Common myeloid progenitor, CD34-positive (primary cell): Measurements from ENCODE around the gene ZNF134.

Source experiments
- CTCF ChIA-PET: fragments of 350-600 bp; sonication (Branson Sonifier 250); formaldehyde crosslinking; loops from one replicate; lab custom pipeline; 2021; ENCODE audit warnings: antibody characterized with exemption; lab: Charles Lee
- POLR2A ChIA-PET: fragments of 350-600 bp; sonication (Branson Sonifier 250); formaldehyde crosslinking; loops from one replicate; lab custom pipeline; 2021; ENCODE audit warnings: antibody characterized with exemption; lab: Charles Lee
- DNase-seq, 3 donors: peaks; one replicate each; pipeline versions ENCODE4 v3.0.0 to v3.0.0-alpha.2; 2013
- H3K27ac ChIP-seq, 2 experiments: 1 replicate in 1 of 2; 2 replicates in 1 of 2; pipeline ENCODE4 v1.7.0; 2013; ENCODE audit warnings: inconsistent platforms in 2 of 2, low read length in 2 of 2, mild to moderate bottlenecking in 2 of 2, low read depth in 1 of 2, moderate library complexity in 1 of 2; ENCODE audit not compliant: severe bottlenecking in 2 of 2, insufficient read depth in 1 of 2, poor library complexity in 1 of 2
- H3K27me3 ChIP-seq, 5 experiments: replicated peaks in 2 of 5; 1 replicate in 3 of 5; 2 replicates in 2 of 5; pipeline versions ENCODE4 v1.6.1 to v1.7.0; 2013; ENCODE audit warnings: low read length in 4 of 5, mild to moderate bottlenecking in 2 of 5, moderate library complexity in 2 of 5, inconsistent platforms in 1 of 5; ENCODE audit not compliant: insufficient read depth in 5 of 5, control insufficient read depth in 4 of 5
- H3K36me3 ChIP-seq, 4 experiments: 1 replicate in 2 of 4; 2 replicates in 2 of 4; pipeline versions ENCODE4 v1.6.1 to v1.7.0; 2013; ENCODE audit warnings: low read length in 3 of 4, control low read depth in 1 of 4, mild to moderate bottlenecking in 1 of 4; ENCODE audit not compliant: control insufficient read depth in 4 of 4, insufficient read depth in 4 of 4
- H3K4me1 ChIP-seq, 4 experiments: 1 replicate in 3 of 4; 2 replicates in 1 of 4; pipeline versions ENCODE4 v1.6.1 to v1.7.1; 2013; ENCODE audit warnings: low read length in 3 of 4, mild to moderate bottlenecking in 3 of 4, control low read depth in 1 of 4, inconsistent platforms in 1 of 4, moderate library complexity in 1 of 4; ENCODE audit not compliant: control insufficient read depth in 4 of 4, insufficient read depth in 4 of 4; ENCODE audit errors: control extremely low read depth in 1 of 4
- H3K4me3 ChIP-seq, 7 experiments: 1 replicate in 4 of 7; 2 replicates in 3 of 7; pipeline versions ENCODE4 v1.5.1 to v1.7.0; 2013; ENCODE audit warnings: mild to moderate bottlenecking in 7 of 7, low read length in 6 of 7, moderate library complexity in 6 of 7, inconsistent platforms in 2 of 7, low read depth in 2 of 7, control low read depth in 1 of 7; ENCODE audit not compliant: insufficient read depth in 4 of 7, control insufficient read depth in 1 of 7; ENCODE audit errors: extremely low read depth in 1 of 7
- H3K9me3 ChIP-seq, 5 experiments: 1 replicate in 4 of 5; 2 replicates in 1 of 5; pipeline versions ENCODE4 v1.6.1 to v1.7.1; 2013; ENCODE audit warnings: low read length in 4 of 5, mild to moderate bottlenecking in 2 of 5, inconsistent platforms in 1 of 5, low read depth in 1 of 5, moderate library complexity in 1 of 5; ENCODE audit not compliant: control insufficient read depth in 4 of 5, insufficient read depth in 2 of 5; ENCODE audit errors: control extremely low read depth in 1 of 5
- WGBS: methylation state at CpG from one replicate; pipeline ENCODE4 v1.1.5; 2013; ENCODE audit not compliant: insufficient coverage; 5-methylcytosine and 5-hydroxymethylcytosine counted together

Gene ZNF134

GRCh38 chr19:57637379-57637778, 23.3 kb downstream of the ZNF134 start:
- Histone ChIP-seq H3K27ac (no peak overlapping the region), H3K36me3 (peaks cover 42 to 79% (median 50%) of the 10 kb centered on the region in 4 experiments), H3K27me3 (no peaks in the 10 kb centered on the region), H3K4me3 (no peak overlapping the region), H3K9me3 (peaks cover 24 to 59% (median 36%) of the 10 kb centered on the region in 5 experiments), H3K4me1 (peaks cover 0 to 12% (median 10%) of the 10 kb centered on the region in 4 experiments)
- CTCF ChIA-PET, result interaction anchor here (0.6 to 1.0 kb wide), 2 partner anchors 21 to 85 kb away, joined by 3 read pairs; no protein-coding TSS in a partner anchor
- POLR2A ChIA-PET, result no interaction called here
- WGBS, result 100% methylated on average over 4 of the region's 4 CpGs
- no peak for DNase-seq

DNA sequence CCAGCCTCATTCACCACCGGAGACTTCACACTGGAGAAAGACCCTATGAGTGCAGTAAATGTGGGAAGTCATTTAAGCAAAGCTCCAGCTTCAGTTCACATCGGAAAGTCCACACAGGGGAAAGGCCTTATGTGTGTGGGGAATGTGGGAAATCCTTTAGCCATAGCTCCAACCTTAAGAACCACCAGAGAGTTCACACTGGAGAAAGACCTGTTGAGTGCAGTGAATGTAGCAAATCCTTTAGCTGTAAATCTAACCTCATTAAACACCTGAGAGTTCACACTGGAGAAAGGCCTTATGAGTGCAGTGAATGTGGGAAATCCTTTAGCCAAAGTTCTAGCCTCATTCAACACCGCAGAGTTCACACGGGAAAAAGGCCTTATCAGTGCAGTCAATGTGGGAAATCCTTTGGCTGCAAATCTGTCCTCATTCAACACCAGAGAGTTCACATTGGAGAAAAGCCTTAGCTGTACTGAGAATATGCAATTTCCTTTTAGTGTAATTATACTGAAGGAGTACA, 27.7 kb downstream of the ZNF134 start:
- Histone ChIP-seq H3K36me3 (peaks cover 31 to 66% (median 45%) of the 10 kb centered on the region in 4 experiments), H3K27me3 (no peaks in the 10 kb centered on the region), H3K27ac (no peak overlapping the region), H3K4me1 (no peaks in the 10 kb centered on the region), H3K9me3 (peaks cover 16 to 61% (median 44%) of the 10 kb centered on the region in 5 experiments), H3K4me3 (peak overlapping the region in 2 of 7 experiments; percentile 31)
- ChIA-PET POLR2A (no interaction called here), CTCF (no interaction called here)
- no peak for DNase-seq
- no CpG with 5 or more reads among the region's 4 CpGs for WGBS

DNA sequence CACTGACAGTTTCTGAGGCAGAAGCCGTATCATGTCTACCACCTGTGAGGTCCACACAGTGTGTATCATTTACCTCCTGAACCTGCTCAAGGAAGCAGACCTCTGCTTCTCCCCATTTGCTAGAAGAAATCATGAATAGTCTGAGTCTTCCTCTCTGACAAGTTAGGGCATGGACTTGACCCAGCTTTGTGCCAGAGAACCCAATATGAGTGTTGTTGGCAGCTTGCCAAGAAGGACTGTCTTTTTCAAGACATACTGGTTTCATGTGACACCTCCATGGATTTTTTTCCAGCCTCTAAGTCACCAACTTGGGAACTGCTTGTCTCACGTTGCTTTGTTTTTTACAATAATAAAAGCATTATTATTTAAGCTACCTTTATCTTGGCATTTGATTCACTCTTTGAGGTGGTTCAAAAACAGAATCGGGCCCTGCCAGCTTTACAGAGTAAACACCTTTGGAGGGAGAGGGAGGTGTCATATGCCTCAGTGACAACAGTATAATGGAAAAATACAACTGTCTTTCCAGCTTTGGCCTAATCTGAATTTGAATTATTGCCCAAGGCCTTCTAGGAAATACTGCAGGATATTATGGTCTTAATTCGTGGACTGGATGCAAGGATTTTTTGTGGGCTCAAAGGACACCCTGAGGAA, 28.5 kb downstream of the ZNF134 start:
- Histone ChIP-seq H3K27me3 (no peaks in the 10 kb centered on the region), H3K27ac (no peak overlapping the region), H3K4me3 (no peak overlapping the region), H3K9me3 (peaks cover 16 to 57% (median 41%) of the 10 kb centered on the region in 5 experiments), H3K36me3 (peaks cover 28 to 58% (median 39%) of the 10 kb centered on the region in 4 experiments), H3K4me1 (no peaks in the 10 kb centered on the region)
- no peak for DNase-seq
- ChIA-PET CTCF (no interaction called here), POLR2A (no interaction called here)
- 100% methylated on average over 3 of the region's 4 CpGs for WGBS

DNA sequence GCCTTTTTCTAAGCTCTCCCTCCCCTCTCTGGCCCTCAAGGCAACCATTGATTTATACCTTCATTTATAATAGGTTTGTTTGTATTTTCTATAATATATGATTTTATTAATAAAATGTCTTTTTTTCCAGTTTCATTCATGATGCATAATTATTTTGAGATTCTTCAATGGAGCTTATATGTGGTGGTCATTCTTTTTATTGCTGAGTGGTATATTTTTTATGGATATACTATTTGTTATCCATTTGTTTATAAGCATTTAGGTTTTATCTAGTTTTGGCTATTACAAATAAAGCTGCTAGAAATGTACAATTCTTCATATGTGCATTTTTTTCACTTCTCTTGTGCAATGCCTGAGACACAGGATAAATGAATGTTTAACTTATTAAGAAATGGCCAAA, 29.7 kb downstream of the ZNF134 start:
- DNase-seq, result no peak
- no peaks in the 10 kb centered on the region for H3K4me1 ChIP-seq
- H3K27ac ChIP-seq, result no peak overlapping the region
- peaks cover 15 to 48% (median 38%) of the 10 kb centered on the region in 5 experiments for H3K9me3 ChIP-seq
- no peak overlapping the region for H3K4me3 ChIP-seq
- no peaks in the 10 kb centered on the region for H3K27me3 ChIP-seq
- peaks cover 28 to 46% (median 39%) of the 10 kb centered on the region in 4 experiments for H3K36me3 ChIP-seq
- ChIA-PET CTCF (no interaction called here), POLR2A (no interaction called here)

- CTCF ChIA-PET, result no interaction called here
- Histone ChIP-seq H3K4me3 (no peak overlapping the region), H3K27me3 (no peaks in the 10 kb centered on the region), H3K36me3 (peaks cover 0 to under 1% (median 0%) of the 10 kb centered on the region in 4 experiments), H3K27ac (no peak overlapping the region), H3K4me1 (peaks cover 0 to 14% (median 5%) of the 10 kb centered on the region in 4 experiments), H3K9me3 (peaks cover 0 to 20% (median 6%) of the 10 kb centered on the region in 5 experiments)
- WGBS, result 89% methylated on average over 4 of the region's 6 CpGs
- no peak for DNase-seq
- POLR2A ChIA-PET, result no interaction called here
These were observed 34.4 kb downstream of the ZNF134 start for GRCh38 chr19:57648331-57649003.

DNA sequence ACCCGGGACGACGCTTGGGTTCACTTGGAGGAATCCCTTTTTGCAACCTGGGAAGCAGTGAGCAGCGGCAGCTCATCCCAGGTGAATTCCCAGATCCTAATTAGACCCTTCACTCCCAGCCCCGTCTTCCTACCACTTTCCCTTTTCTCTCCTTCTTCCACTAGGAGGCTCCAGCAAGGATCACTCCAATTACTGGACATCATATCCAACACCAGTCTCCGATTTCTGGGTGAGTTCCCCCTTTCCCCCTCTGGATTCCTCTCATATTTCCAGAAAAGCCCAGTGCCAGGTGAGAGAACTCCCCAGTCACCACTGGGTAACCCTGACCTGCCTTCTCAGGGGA, 37.6 kb downstream of the ZNF134 start:
- Histone ChIP-seq H3K27ac (no peak overlapping the region), H3K4me3 (peak overlapping the region in 2 of 7 experiments; percentile 18 to 37), H3K27me3 (no peaks in the 10 kb centered on the region), H3K4me1 (peaks cover 0 to 14% (median 5%) of the 10 kb centered on the region in 4 experiments), H3K9me3 (peaks cover 0 to 31% (median 11%) of the 10 kb centered on the region in 5 experiments), H3K36me3 (no peaks in the 10 kb centered on the region)
- 71% methylated on average over 6 of the region's 6 CpGs for WGBS
- CTCF ChIA-PET, result no interaction called here
- no peak for DNase-seq
- POLR2A ChIA-PET, result no interaction called here

- Histone ChIP-seq H3K27ac (no peak overlapping the region), H3K4me3 (no peak overlapping the region), H3K27me3 (no peaks in the 10 kb centered on the region), H3K36me3 (no peaks in the 10 kb centered on the region), H3K4me1 (peaks cover 0 to 14% (median 5%) of the 10 kb centered on the region in 4 experiments), H3K9me3 (peaks cover 0 to 28% (median 11%) of the 10 kb centered on the region in 5 experiments)
- ChIA-PET CTCF (no interaction called here), POLR2A (no interaction called here)
- DNase-seq, result no peak
- 100% methylated on average over 1 of the region's 2 CpGs for WGBS
These were observed 39.6 kb downstream of the ZNF134 start for GRCh38 chr19:57653689-57654088.
